ENCODE measurements around the gene ATL3. TPM values are rescaled to one million over a fixed set of nuclear protein-coding genes. Genes with fewer than 3 reads are reported as not detected.
A peak's percentile ranks its signal among the peaks of the same experiment; 100 is the strongest.
"Not testable (repeated sequence)": the region's sequence is repeated elsewhere in the genome, so short reads cannot be mapped to it uniquely, and the experiment has no call there.

Gene ATL3
- polyA plus RNA-seq, 3 donors: 16.9 to 17.8 (median 17.5) TPM

GRCh38 chr11:63639199-63639832 is 31.9 kb downstream of the ATL3 start:
- no peak for DNase-seq (ENCODE audit: extremely low read depth in 1 of 11, low read depth in 9 of 11, low spot score in 4 of 11)

DNA sequence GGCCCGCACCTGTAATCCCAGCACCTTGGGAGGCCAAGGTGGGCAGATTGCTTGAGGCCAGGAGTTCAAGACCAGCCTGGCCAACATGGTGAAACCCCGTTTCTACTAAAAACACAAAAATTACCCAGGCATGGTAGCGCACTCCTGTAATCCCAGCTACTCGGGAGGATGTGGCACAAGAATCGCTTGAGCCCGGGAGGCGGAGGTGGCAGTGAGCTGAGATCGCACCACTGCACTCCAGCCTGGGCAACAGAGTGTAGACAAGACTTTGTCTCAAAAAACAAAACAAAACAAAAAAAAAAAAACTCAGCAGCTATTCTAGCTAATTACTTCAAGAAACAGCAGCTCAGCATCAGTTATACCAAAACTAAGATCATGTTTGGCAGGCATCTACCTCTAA is 32.7 kb downstream of the ATL3 start:
- not testable (repeated sequence) for DNase-seq (ENCODE audit: extremely low read depth in 1 of 11, low read depth in 9 of 11, low spot score in 4 of 11)

- peak in 7 of 11 donors; percentile 26 to 51 (median 48) for DNase-seq (ENCODE audit: extremely low read depth in 1 of 11, low read depth in 9 of 11, low spot score in 4 of 11)
Observed at GRCh38 chr11:63635762-63636465, 35.3 kb downstream of the ATL3 start.

- no peak for DNase-seq (ENCODE audit: extremely low read depth in 1 of 11, low read depth in 9 of 11, low spot score in 4 of 11)
Observed at GRCh38 chr11:63629426-63629825, 41.8 kb downstream of the ATL3 start.

GRCh38 chr11:63623513-63624140 is 47.5 kb downstream of the ATL3 start:
- DNase-seq (ENCODE audit: extremely low read depth in 1 of 11, low read depth in 9 of 11, low spot score in 4 of 11): no peak

GRCh38 chr11:63622323-63622722 is 48.9 kb downstream of the ATL3 start:
- DNase-seq (ENCODE audit: extremely low read depth in 1 of 11, low read depth in 9 of 11, low spot score in 4 of 11): peak in 4 of 11 donors; percentile 12 to 53 (median 22)

DNA sequence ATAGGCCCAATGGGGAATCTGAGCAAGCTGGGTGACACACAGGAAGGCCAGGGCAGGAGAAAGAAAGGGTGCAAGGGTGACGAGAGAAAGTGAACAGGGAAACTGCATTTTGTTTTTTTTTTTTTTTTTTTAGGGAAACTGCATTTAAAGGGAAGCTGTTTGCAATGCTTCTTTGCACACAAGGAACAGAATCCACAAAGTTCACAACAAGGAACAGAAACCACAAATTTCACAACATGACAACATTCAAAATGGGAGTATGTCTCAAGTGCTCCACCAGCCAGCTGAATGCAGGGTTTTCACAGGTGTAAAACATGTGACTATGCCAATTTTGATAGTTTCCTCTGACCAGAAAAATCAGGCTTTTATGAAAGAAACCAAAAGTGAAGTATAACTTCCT is 50.1 kb downstream of the ATL3 start:
- no peak for DNase-seq (ENCODE audit: extremely low read depth in 1 of 11, low read depth in 9 of 11, low spot score in 4 of 11)

- no peak for DNase-seq (ENCODE audit: extremely low read depth in 1 of 11, low read depth in 9 of 11, low spot score in 4 of 11)
Observed at GRCh38 chr11:63619967-63620366, 51.2 kb downstream of the ATL3 start.

- not testable (repeated sequence) for DNase-seq (ENCODE audit: extremely low read depth in 1 of 11, low read depth in 9 of 11, low spot score in 4 of 11)
Observed at GRCh38 chr11:63617686-63618085, 53.5 kb downstream of the ATL3 start.

GRCh38 chr11:63616953-63617352 is 54.2 kb downstream of the ATL3 start:
- DNase-seq (ENCODE audit: extremely low read depth in 1 of 11, low read depth in 9 of 11, low spot score in 4 of 11): no peak

DNA sequence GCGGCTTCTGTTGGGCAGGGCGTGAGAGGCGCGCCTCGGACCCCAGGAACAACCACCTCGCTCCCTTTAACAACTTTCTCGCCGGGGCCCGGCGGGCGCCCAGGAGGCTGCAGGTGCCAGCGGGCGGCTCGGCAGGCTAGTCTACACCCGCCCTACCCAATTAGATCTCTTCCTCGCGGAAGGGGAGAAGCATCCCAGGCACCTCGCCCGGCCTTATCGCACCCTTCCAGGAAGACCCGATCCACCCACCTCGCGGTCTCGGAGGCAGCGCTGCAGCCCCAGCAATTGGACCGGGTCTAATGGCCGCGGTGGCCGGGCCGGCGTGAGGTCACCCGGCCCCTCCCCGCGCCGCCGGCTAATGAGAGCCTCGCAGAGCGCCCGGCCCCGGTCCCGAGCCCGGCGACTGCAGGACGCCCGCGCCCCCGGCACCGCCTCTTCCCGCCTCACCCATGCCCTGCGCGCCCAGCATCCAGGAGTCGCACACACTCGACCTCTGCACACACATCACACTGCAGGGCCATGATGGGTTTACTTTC is 57.0 kb downstream of the ATL3 start, which contains the start of gene PLAAT3:
Gene PLAAT3, minus strand, starts transcription at position 298 of the 536 bp plus-strand sequence. CDS start 419 bp downstream, outside the sequence.
- DNase-seq (ENCODE audit: extremely low read depth in 1 of 11, low read depth in 9 of 11, low spot score in 4 of 11): peak in 4 of 11 donors; percentile 12 to 26 (median 18)

DNA sequence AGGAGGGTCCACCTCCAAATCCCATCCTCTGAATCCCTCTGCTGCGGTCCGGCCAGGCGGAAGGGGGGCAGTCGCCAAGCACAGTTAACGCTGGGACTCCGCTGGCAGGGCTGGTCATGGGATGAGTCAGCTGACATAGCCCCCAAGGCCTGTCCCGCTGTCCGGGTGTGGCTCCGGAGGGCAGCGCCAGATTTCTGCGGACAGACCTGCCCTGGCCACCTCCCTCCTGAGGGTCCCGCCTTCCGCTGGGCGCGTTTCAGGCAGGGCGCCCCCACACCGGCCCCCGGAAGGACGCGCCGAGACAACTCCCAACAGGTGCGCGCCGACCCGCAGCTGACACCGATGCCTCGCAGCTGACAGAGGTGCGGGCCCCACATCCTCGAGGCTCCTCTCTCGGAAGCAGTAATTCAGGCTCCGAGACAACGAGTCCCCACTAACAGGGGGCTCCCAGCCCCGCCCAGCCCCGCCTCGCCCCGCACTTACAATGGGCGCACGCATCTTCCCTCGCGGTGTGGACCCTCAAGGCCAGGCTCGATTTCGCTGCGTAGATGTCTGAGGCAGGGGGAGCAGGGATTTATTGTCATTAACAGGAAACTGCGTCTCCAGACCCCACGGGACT is 57.5 kb downstream of the ATL3 start:
- DNase-seq (ENCODE audit: extremely low read depth in 1 of 11, low read depth in 9 of 11, low spot score in 4 of 11): peak in 4 of 11 donors; percentile 19 to 34 (median 28)

DNA sequence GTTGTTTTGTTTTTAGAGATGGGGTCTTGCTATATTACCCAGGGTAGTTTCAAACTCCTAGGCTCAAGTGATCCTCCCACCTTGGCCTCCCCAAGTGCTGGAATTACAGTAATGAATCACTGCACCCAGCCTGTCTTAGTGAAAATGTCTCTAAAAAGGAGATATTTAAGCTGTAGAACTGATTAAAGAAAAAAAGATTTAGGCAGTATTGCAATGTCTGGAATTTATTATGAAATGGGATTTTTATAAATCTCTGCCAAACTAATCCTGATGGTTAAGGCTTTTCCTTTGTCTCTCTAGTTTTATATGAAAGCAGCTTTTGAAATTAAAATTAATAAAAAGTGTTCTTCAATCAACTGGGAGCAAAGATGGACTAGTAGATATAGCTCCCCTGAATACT is 59.0 kb downstream of the ATL3 start:
- DNase-seq (ENCODE audit: extremely low read depth in 1 of 11, low read depth in 9 of 11, low spot score in 4 of 11): no peak

DNA sequence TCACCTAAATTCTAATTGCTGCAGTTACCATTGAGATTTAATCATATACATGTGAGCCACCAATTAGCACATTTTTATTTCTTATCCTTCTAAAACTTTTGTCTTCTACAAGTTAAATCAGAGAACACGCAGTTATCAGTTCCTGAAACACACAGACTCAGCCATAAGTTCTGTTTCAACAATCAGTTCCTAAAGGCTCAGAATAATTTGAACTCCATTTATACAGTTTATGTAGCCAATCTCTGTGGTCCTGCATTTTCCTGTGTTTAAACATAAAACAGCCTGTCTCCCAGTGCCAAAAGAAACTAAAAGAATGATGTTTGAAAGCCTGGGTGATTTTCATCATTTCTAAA is 59.8 kb downstream of the ATL3 start:
- DNase-seq (ENCODE audit: extremely low read depth in 1 of 11, low read depth in 9 of 11, low spot score in 4 of 11): no peak

GRCh38 chr11:63610604-63611394 is 60.4 kb downstream of the ATL3 start:
- no peak for DNase-seq (ENCODE audit: extremely low read depth in 1 of 11, low read depth in 9 of 11, low spot score in 4 of 11)

GRCh38 chr11:63609971-63610580 is 61.1 kb downstream of the ATL3 start:
- DNase-seq (ENCODE audit: extremely low read depth in 1 of 11, low read depth in 9 of 11, low spot score in 4 of 11): no peak

DNA sequence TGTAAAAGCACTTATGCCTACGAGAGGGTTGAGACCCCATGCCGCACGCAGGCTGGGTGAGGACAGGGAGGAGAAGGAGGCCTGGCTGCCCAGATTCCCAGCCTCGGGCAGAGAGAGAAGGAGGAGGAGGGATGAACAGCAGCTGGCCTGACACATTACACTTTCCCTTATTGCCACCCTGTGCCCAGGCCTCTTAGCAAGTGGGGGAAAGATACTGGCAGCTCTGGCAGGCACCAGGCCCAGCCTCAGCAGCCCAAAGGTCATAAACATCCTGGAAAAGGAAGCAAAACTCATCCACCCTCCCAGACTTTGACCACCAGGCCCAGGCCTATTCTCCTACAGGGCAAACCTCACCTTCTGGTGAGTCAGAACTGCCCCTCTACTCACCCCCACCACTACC is 61.6 kb downstream of the ATL3 start:
- no peak for DNase-seq (ENCODE audit: extremely low read depth in 1 of 11, low read depth in 9 of 11, low spot score in 4 of 11)

Measured in renal cortex interstitium (tissue), 11 donors.